IMR-90 (cell line): ENCODE measurements around the gene SEL1L. TPM values are rescaled to one million over a fixed set of nuclear protein-coding genes. Genes with fewer than 3 reads are reported as not detected.

Experiments
- ATAC-seq: fragments of 200-7000 bp; cut with Tn5 transposase; 2 replicates; pipeline ENCODE4 v1.9.1; 2020; ENCODE audit warnings: low read depth, mild to moderate bottlenecking, moderate library complexity
- BruUV-seq: library from RNA; stranded (reverse); fragments of 400-500 nt; replicated peaks from 2 replicates; lab custom pipeline; 2021; lab: Mats Ljungman, UMichigan
- CTCF ChIA-PET: fragments of 300-600 bp; formaldehyde crosslinking; extraction: SDS; loops from one replicate; lab custom pipeline; 2021; ENCODE audit warnings: antibody characterized with exemption; lab: Yijun Ruan, JAX
- POLR2A ChIA-PET: fragments of 300-600 bp; sonication (Branson Sonifier 250); formaldehyde crosslinking; loops from one replicate; lab custom pipeline; 2022; ENCODE audit warnings: antibody characterized with exemption; ENCODE audit not compliant: unreplicated experiment; lab: Charles Lee
- DNase-seq: peaks from one replicate; pipeline ENCODE4 v3.0.0; 2013
- H2AFZ ChIP-seq: replicated peaks from 2 replicates; pipeline ENCODE3; 2013; ENCODE audit warnings: low read length, mild to moderate bottlenecking; ENCODE audit not compliant: poor library complexity
- H2AK5ac ChIP-seq: 2 replicates; pipeline ENCODE4 v1.6.1; 2013; ENCODE audit warnings: low read depth, low read length, inconsistent platforms
- H2AK9ac ChIP-seq: replicated peaks from 2 replicates; pipeline ENCODE3; 2013; ENCODE audit warnings: mild to moderate bottlenecking, low read depth, low read length, moderate library complexity; ENCODE audit not compliant: poor library complexity
- H2BK120ac ChIP-seq: 2 replicates; pipeline ENCODE4 v1.6.1; 2013; ENCODE audit warnings: low read depth, low read length, inconsistent platforms
- H2BK15ac ChIP-seq: 3 replicates; pipeline ENCODE4 v1.6.1; 2013; ENCODE audit warnings: low read depth, low read length, inconsistent platforms
- H2BK20ac ChIP-seq: 2 replicates; pipeline ENCODE4 v1.6.1; 2013; ENCODE audit warnings: low read depth, mild to moderate bottlenecking, inconsistent platforms, low read length, moderate library complexity
- H2BK5ac ChIP-seq: 2 replicates; pipeline ENCODE4 v1.6.1; 2013; ENCODE audit warnings: mild to moderate bottlenecking, low read depth, low read length, inconsistent platforms; ENCODE audit not compliant: poor library complexity, severe bottlenecking
- H3K14ac ChIP-seq: replicated peaks from 2 replicates; pipeline ENCODE4 v1.6.1; 2013; ENCODE audit warnings: low read depth, low read length, inconsistent platforms
- H3K18ac ChIP-seq: 2 replicates; pipeline ENCODE4 v1.6.1; 2013; ENCODE audit warnings: low read depth, low read length, control low read depth
- H3K23ac ChIP-seq: 2 replicates; pipeline ENCODE4 v1.6.1; 2013; ENCODE audit warnings: low read depth, low read length, inconsistent platforms
- H3K27ac ChIP-seq: 2 replicates; pipeline ENCODE4 v1.5.1; 2013; ENCODE audit warnings: mild to moderate bottlenecking, control low read depth, low read length; ENCODE audit not compliant: insufficient read depth
- H3K27me3 ChIP-seq: 2 replicates; pipeline ENCODE4 v1.6.1; 2013; ENCODE audit warnings: low read length; ENCODE audit not compliant: control insufficient read depth, insufficient read depth
- H3K36me3 ChIP-seq: 2 replicates; pipeline ENCODE4 v1.6.1; 2013; ENCODE audit warnings: low read length, mixed read lengths; ENCODE audit not compliant: control insufficient read depth, insufficient read depth
- H3K4ac ChIP-seq: 2 replicates; pipeline ENCODE4 v1.6.1; 2013; ENCODE audit warnings: low read depth, low read length, inconsistent platforms
- H3K4me1 ChIP-seq: 2 replicates; pipeline ENCODE4 v1.6.1; 2013; ENCODE audit warnings: low read length, mixed read lengths; ENCODE audit not compliant: control insufficient read depth, insufficient read depth
- H3K4me2 ChIP-seq: 2 replicates; pipeline ENCODE4 v1.6.1; 2013; ENCODE audit warnings: low read depth, mild to moderate bottlenecking, control low read depth, low read length, moderate library complexity
- H3K4me3 ChIP-seq: 2 replicates; pipeline ENCODE4 v1.5.1; 2013; ENCODE audit warnings: low read depth, mild to moderate bottlenecking, control low read depth, low read length, moderate library complexity; ENCODE audit not compliant: insufficient read depth
- H3K56ac ChIP-seq: 2 replicates; pipeline ENCODE4 v1.6.1; 2013; ENCODE audit warnings: low read length, inconsistent platforms; ENCODE audit not compliant: insufficient read depth; ENCODE audit errors: extremely low read depth
- H3K79me1 ChIP-seq, 2 experiments: 2 replicates each; pipeline ENCODE4 v1.6.1; 2013; ENCODE audit warnings: low read length in 2 of 2, inconsistent platforms in 1 of 2, low read depth in 1 of 2
- H3K9ac ChIP-seq: 2 replicates; pipeline ENCODE4 v1.6.1; 2013; ENCODE audit warnings: low read depth, low read length, control low read depth
- H3K9me1 ChIP-seq: 2 replicates; pipeline ENCODE4 v1.6.1; 2013; ENCODE audit warnings: low read length, inconsistent platforms; ENCODE audit not compliant: insufficient read depth
- H3K9me3 ChIP-seq: 2 replicates; pipeline ENCODE4 v1.6.1; 2013; ENCODE audit warnings: low read length; ENCODE audit not compliant: control insufficient read depth, insufficient read depth
- H4K20me1 ChIP-seq: 2 replicates; pipeline ENCODE4 v1.6.1; 2013; ENCODE audit warnings: low read length, inconsistent platforms; ENCODE audit not compliant: insufficient read depth
- H4K5ac ChIP-seq: 2 replicates; pipeline ENCODE4 v1.6.1; 2013; ENCODE audit warnings: mild to moderate bottlenecking, low read depth, low read length, control low read depth
- H4K8ac ChIP-seq, 2 experiments: 2 replicates each; pipeline ENCODE4 v1.6.1; 2013; ENCODE audit warnings: low read depth in 2 of 2, low read length in 2 of 2, control low read depth in 1 of 2, inconsistent platforms in 1 of 2
- H4K91ac ChIP-seq: 2 replicates; pipeline ENCODE4 v1.6.1; 2013; ENCODE audit warnings: low read depth, low read length, inconsistent platforms; ENCODE audit not compliant: insufficient read depth
- CEBPB ChIP-seq: IDR thresholded peaks from 2 replicates; pipeline ENCODE4 v1.6.1; 2012; ENCODE audit warnings: low read depth, low read length, improper control_type of control experiment
- CHD1 ChIP-seq: IDR thresholded peaks from 2 replicates; pipeline ENCODE4 v1.6.1; 2012; ENCODE audit warnings: low read depth, low read length, improper control_type of control experiment
- MAFK ChIP-seq: IDR thresholded peaks from 2 replicates; pipeline ENCODE4 v1.6.1; 2012; ENCODE audit warnings: low read depth, low read length, improper control_type of control experiment
- NFE2L2 ChIP-seq: fragments of 150-350 bp; IDR thresholded peaks from 2 replicates; pipeline ENCODE4 v1.6.1; 2016; ENCODE audit warnings: low read depth, mild to moderate bottlenecking, low read length
- SMC3 ChIP-seq: fragments of 150-350 bp; IDR thresholded peaks from 2 replicates; pipeline ENCODE4 v1.6.1; 2016; ENCODE audit warnings: low read depth, mild to moderate bottlenecking, antibody characterized with exemption, low read length, moderate library complexity
- WGBS, 2 experiments: methylation state at CpG; one replicate each; pipeline versions ENCODE4 v1.1.5 to v1.1.7; 2013; ENCODE audit warnings: missing lambda C conversion rate in 2 of 2; ENCODE audit not compliant: insufficient read length in 1 of 2; ENCODE audit errors: extremely low coverage in 2 of 2; 5-methylcytosine and 5-hydroxymethylcytosine counted together
- dilution Hi-C: fragments of 300-500 bp; cut with HindIII; formaldehyde crosslinking; loops from one replicate; pipeline ENCODE4 v1.14.3; 2018; ENCODE audit warnings: low sequenced_read_pairs; ENCODE audit not compliant: unreplicated experiment
- in situ Hi-C: fragments of 300-500 bp; cut with MboI; formaldehyde crosslinking; loops from 3 replicates; pipeline ENCODE4 v1.14.3; 2019; ENCODE audit warnings: low sequenced_read_pairs, inconsistent platforms, mixed read lengths
- intact Hi-C: fragments of 100-400 bp; cut with micrococcal nuclease; formaldehyde crosslinking; loops from 2 replicates; pipeline ENCODE4 v1.10.0; 2022
- polyA plus RNA-seq, 3 experiments: library from polyadenylated mRNA; depleted of rRNA; stranded (reverse); fragments of >200 nt; gene quantifications; 2 replicates each; pipeline ENCODE4 v1.2.3, GENCODE V29; 2012; ENCODE audit warnings: low replicate concordance in 1 of 3
- total RNA-seq: library from RNA; depleted of rRNA; stranded (reverse); fragments of >200 nt; gene quantifications from 2 replicates; pipeline ENCODE4 v1.2.3, GENCODE V29; 2012

SEL1L gene
- total and polyA plus RNA-seq, 2 of the 4 experiments (the other 2 are of a cell fraction) = 21.0 to 62.4 TPM

- Histone ChIP-seq H4K20me1 (no peaks in the 10 kb centered on the region), H2AK5ac (no peak overlapping the region), H3K9me3 (no peaks in the 10 kb centered on the region), H2AK9ac (no peak overlapping the region), H3K18ac (no peak overlapping the region), H3K56ac (no peak overlapping the region), H3K23ac (no peak overlapping the region), H3K79me1 (no peaks in the 10 kb centered on the region), H2BK5ac (no peak overlapping the region), H2BK20ac (no peak overlapping the region), H2BK120ac (no peak overlapping the region), H3K4ac (no peak overlapping the region), H3K14ac (no peak overlapping the region), H4K5ac (no peak overlapping the region), H2AFZ (no peak overlapping the region), H3K9ac (no peak overlapping the region), H2BK15ac (no peak overlapping the region), H3K4me1 (no peaks in the 10 kb centered on the region), H3K36me3 (no peaks in the 10 kb centered on the region), H3K9me1 (no peaks in the 10 kb centered on the region), H3K27ac (no peak overlapping the region), H4K91ac (no peak overlapping the region), H3K4me3 (no peak overlapping the region), H3K4me2 (no peak overlapping the region), H4K8ac (no peak overlapping the region), H3K27me3 (peaks cover 14% of the 10 kb centered on the region)
- no TSS peak for BruUV-seq
- WGBS, 2 experiments = no CpG with 5 or more reads among the region's 1 CpG
- ATAC-seq (no peak), DNase-seq (no peak)
- intact Hi-C loops = no loop called here
- CTCF ChIA-PET = interaction anchor here (0.7 kb wide), 1 partner anchor 32 kb away, joined by 4 read pairs; no protein-coding TSS in a partner anchor
- in situ Hi-C loops = no loop called here
- TF ChIP-seq NFE2L2 = no peak
- no peak for TF ChIP-seq SMC3
- TF ChIP-seq MAFK = no peak
- no peak for TF ChIP-seq CHD1
- no peak for TF ChIP-seq CEBPB
- POLR2A ChIA-PET = no interaction called here
- dilution Hi-C loops = no loop called here
These were observed 104.6 kb downstream of the SEL1L start for GRCh38 chr14:81429028-81429427.
